Measurements from ENCODE around the gene GNAS-AS1.

Gene GNAS-AS1

GRCh38 chr20:58778760-58779159 is 71.9 kb downstream of the GNAS-AS1 start:
- no peak for DNase-seq (ENCODE audit: low read depth)

GRCh38 chr20:58777657-58778056 is 73.0 kb downstream of the GNAS-AS1 start:
- no peak for DNase-seq (ENCODE audit: low read depth)

GRCh38 chr20:58776109-58776508 is 74.6 kb downstream of the GNAS-AS1 start:
- no peak for DNase-seq (ENCODE audit: low read depth)

GRCh38 chr20:58775371-58775770 is 75.3 kb downstream of the GNAS-AS1 start:
- no peak for DNase-seq (ENCODE audit: low read depth)

- DNase-seq (ENCODE audit: low read depth) = no peak
Observed at GRCh38 chr20:58774667-58775263, 75.9 kb downstream of the GNAS-AS1 start.

- DNase-seq (ENCODE audit: low read depth) = no peak
Observed at GRCh38 chr20:58774214-58774613, 76.5 kb downstream of the GNAS-AS1 start.

GRCh38 chr20:58772786-58773185 is 77.9 kb downstream of the GNAS-AS1 start:
- DNase-seq (ENCODE audit: low read depth) = no peak
